ENCODE results near the gene ARHGEF16. TPM values are rescaled to one million over a fixed set of nuclear protein-coding genes. Genes with fewer than 3 reads are reported as not detected.

Gene ARHGEF16
- polyA plus RNA-seq, 1 of the 3 experiments (the other 2 are of a cell fraction), result 0.18 TPM

DNA sequence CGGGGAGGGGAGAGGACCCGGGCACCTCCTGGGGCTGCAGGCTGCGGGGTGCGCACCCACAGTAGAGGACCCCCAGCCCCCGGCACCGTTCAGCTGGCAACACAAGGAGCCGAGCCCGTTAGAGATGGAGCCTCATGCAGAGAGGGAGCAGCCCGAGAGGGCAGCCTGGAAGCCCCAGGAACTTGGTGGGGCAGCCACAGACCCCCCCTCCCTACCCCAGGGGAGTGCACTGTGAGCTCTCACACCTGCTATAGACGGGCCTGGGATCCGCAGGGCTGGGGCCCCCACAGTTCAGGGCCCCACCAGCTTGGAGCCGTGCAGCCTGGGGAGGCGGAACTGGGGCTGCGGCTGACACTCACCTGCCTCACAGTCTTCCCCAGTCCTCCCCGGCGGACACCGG is 47.0 kb downstream of the ARHGEF16 start:
- no peaks in the 10 kb centered on the region for H3K9me3 ChIP-seq
- H3K4me2 ChIP-seq, result no peak overlapping the region
- no CpG with 5 or more reads among the region's 17 CpGs for WGBS (ENCODE audit: low lambda C conversion rate)
- no peak overlapping the region for H3K4me3 ChIP-seq (ENCODE audit: low read depth in 2 of 2, low read length in 1 of 2)
- H3K27me3 ChIP-seq (ENCODE audit: insufficient read depth), result no peaks in the 10 kb centered on the region
- no peak for TF ChIP-seq FOSL2 (IDR thresholded peaks at IDR 0.05; ENCODE audit: borderline replicate concordance, low read depth)
- H4K20me1 ChIP-seq (ENCODE audit: insufficient read depth), result no peaks in the 10 kb centered on the region
- no peak for DNase-seq
- H3K27ac ChIP-seq (ENCODE audit: low read depth in 2 of 2, low read length in 1 of 2), result no peak overlapping the region
- peaks cover 4% of the 10 kb centered on the region for H3F3A ChIP-seq (replicated peaks; ENCODE audit: insufficient read depth)
- peaks cover 5 to 35% of the 10 kb centered on the region in 2 experiments; a peak in 2 of 4 replicates for H3K4me1 ChIP-seq (ENCODE audit: control insufficient read depth in 1 of 2, insufficient read depth in 2 of 2, low read depth in 1 of 2, low read length in 1 of 2)
- H3K36me3 ChIP-seq (replicated peaks in 1 of 2; ENCODE audit: control insufficient read depth in 1 of 2, insufficient read depth in 2 of 2, low read length in 1 of 2), result no peaks in the 10 kb centered on the region
- no peaks in the 10 kb centered on the region for H3K79me2 ChIP-seq (ENCODE audit: insufficient read depth)
- no peak overlapping the region for H2AFZ ChIP-seq (ENCODE audit: low read depth)
- ChIA-PET CTCF (interaction anchor here (1.0 to 3.7 kb wide), 5 partner anchors 9 to 118 kb away, joined by 5 to 21 read pairs (median 10); no protein-coding TSS in a partner anchor), POLR2A (no interaction called here)
- no peaks in the 10 kb centered on the region for H3K9me2 ChIP-seq
- no peak overlapping the region for H3K9ac ChIP-seq

DNA sequence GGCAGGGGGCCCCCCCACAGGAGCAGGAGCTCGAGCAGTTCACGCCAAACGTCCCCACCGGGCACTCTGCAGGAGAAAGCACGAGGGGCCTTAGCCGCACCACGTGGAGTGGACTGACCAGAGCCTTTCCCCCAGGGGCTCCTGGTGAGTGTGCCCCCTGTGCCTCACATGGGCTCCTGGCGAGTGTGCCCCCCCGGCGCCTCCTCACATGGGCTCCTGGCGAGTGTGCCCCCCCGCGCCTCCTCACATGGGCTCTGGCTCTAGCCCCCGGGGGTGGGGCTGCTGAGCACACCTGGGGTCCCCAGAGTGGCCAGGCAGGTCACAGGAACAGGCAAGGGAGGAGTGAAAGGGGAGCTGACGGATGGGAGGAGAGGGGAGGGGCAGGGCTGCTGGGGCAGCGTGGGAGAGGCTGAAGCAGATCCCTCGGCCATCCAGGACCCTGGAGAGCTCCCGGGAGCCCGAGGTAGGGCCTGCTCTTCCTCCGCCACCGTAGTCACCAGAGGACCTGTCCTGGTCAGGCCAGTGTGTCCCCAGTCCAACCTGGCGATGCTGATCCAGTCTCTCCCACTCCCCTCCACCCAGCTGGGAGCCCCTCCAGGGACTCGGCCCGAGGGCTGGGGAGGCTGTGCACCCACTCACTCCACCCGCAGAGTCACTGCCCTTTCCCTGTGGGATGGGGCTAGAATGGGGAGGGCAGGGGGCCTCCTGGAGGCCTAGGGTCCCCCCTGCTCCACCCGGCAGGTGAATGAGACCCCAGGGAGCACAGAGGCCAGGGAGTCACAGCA is 47.6 kb downstream of the ARHGEF16 start:
- H3K9me3 ChIP-seq, result no peaks in the 10 kb centered on the region
- H3K4me2 ChIP-seq, result no peak overlapping the region
- peaks cover 4% of the 10 kb centered on the region for H3F3A ChIP-seq (replicated peaks; ENCODE audit: insufficient read depth)
- peak; percentile 75 for DNase-seq
- H2AFZ ChIP-seq (ENCODE audit: low read depth), result no peak overlapping the region
- no peaks in the 10 kb centered on the region for H4K20me1 ChIP-seq (ENCODE audit: insufficient read depth)
- H3K36me3 ChIP-seq (replicated peaks in 1 of 2; ENCODE audit: control insufficient read depth in 1 of 2, insufficient read depth in 2 of 2, low read length in 1 of 2), result no peaks in the 10 kb centered on the region
- POLR2A ChIA-PET, result no interaction called here
- peak overlapping the region in 1 of 2 experiments; percentile 68; a peak in 1 of 4 replicates for H3K27ac ChIP-seq (ENCODE audit: low read depth in 2 of 2, low read length in 1 of 2)
- no peak overlapping the region for H3K9ac ChIP-seq
- H3K4me1 ChIP-seq (ENCODE audit: control insufficient read depth in 1 of 2, insufficient read depth in 2 of 2, low read depth in 1 of 2, low read length in 1 of 2), result peaks cover 5 to 35% of the 10 kb centered on the region in 2 experiments; a peak in 2 of 4 replicates
- WGBS (ENCODE audit: low lambda C conversion rate), result 70% methylated on average over 7 of the region's 26 CpGs
- TF ChIP-seq REST (IDR thresholded peaks at IDR 0.05; ENCODE audit: low read depth, low read length), result peak; percentile 96
- no peak for TF ChIP-seq NRF1 (IDR thresholded peaks at IDR 0.05; ENCODE audit: low read depth, low read length)
- no peak overlapping the region for H3K4me3 ChIP-seq (ENCODE audit: low read depth in 2 of 2, low read length in 1 of 2)
- no peaks in the 10 kb centered on the region for H3K9me2 ChIP-seq
- H3K79me2 ChIP-seq (ENCODE audit: insufficient read depth), result no peaks in the 10 kb centered on the region
- CTCF ChIA-PET, result interaction anchor here (1.0 to 3.7 kb wide), 5 partner anchors 10 to 118 kb away, joined by 5 to 21 read pairs (median 10); no protein-coding TSS in a partner anchor
- no peaks in the 10 kb centered on the region for H3K27me3 ChIP-seq (ENCODE audit: insufficient read depth)

All from SK-N-SH (cell line).